HepG2 (cell line): ENCODE measurements around the gene MED25. TPM values are rescaled to one million over a fixed set of nuclear protein-coding genes. Genes with fewer than 3 reads are reported as not detected.
A peak's percentile ranks its signal among the peaks of the same experiment; 100 is the strongest.

Experiments used
- ATAC-seq: fragments of 200-7000 bp; cut with Tn5 transposase; 3 replicates; pipeline ENCODE4 v1.9.1; 2020; ENCODE audit warnings: mild to moderate bottlenecking, moderate library complexity
- BruUV-seq: library from RNA; stranded (reverse); fragments of 400-500 nt; replicated peaks from 2 replicates; lab custom pipeline; 2021; lab: Mats Ljungman, UMichigan
- CTCF ChIA-PET: fragments of 300-600 bp; formaldehyde crosslinking; extraction: SDS; loops from one replicate; lab custom pipeline; 2021; ENCODE audit warnings: low total read pairs, inconsistent platforms, low intra/inter-chr PET ratio; lab: Yijun Ruan, JAX
- POLR2A ChIA-PET: fragments of 350-600 bp; sonication (Branson Sonifier 250); formaldehyde crosslinking; loops from one replicate; lab custom pipeline; 2020; ENCODE audit warnings: antibody characterized with exemption, inconsistent platforms; lab: Yijun Ruan, JAX
- DNase-seq: peaks from one replicate; pipeline ENCODE4 v3.0.0-alpha.2; 2015; ENCODE audit warnings: low spot score
- FAIRE-seq: peaks from 3 replicates; lab custom pipeline; 2011; peaks lifted over from hg19 to GRCh38; lab: Jason Lieb, UNC
- H2AFZ ChIP-seq: one replicate; pipeline ENCODE4 v1.6.1; 2011; ENCODE audit warnings: low read length, inconsistent platforms
- H3K27ac ChIP-seq: fragments of 300-600 bp; 3 replicates; pipeline ENCODE4 v1.8.0; 2011; ENCODE audit warnings: mixed run types, mild to moderate bottlenecking, mixed read lengths, low read length, inconsistent platforms; ENCODE audit not compliant: insufficient read depth; ENCODE audit errors: extremely low read length
- H3K27me3 ChIP-seq, 2 experiments: fragments of 200-600 bp in 1 of 2; 2 replicates in 1 of 2; 3 replicates in 1 of 2; pipeline versions ENCODE4 v1.6.0 to v1.8.0; 2011; ENCODE audit warnings: low read length in 2 of 2, mild to moderate bottlenecking in 2 of 2, moderate library complexity in 2 of 2, inconsistent platforms in 1 of 2; ENCODE audit not compliant: insufficient read depth in 2 of 2, control insufficient read depth in 1 of 2
- H3K36me3 ChIP-seq, 2 experiments: fragments of 200-600 bp in 1 of 2; replicated peaks in 1 of 2; 2 replicates in 1 of 2; 3 replicates in 1 of 2; pipeline versions ENCODE4 v1.5.1 to v1.8.0; 2011; ENCODE audit warnings: low read length in 2 of 2, inconsistent platforms in 1 of 2; ENCODE audit not compliant: insufficient read depth in 2 of 2, control insufficient read depth in 1 of 2
- H3K4me1 ChIP-seq: 2 replicates; pipeline ENCODE4 v1.5.1; 2012; ENCODE audit warnings: low read length, inconsistent platforms; ENCODE audit not compliant: insufficient read depth
- H3K4me2 ChIP-seq: 2 replicates; pipeline ENCODE4 v1.6.0; 2011; ENCODE audit warnings: low read depth, low read length, inconsistent platforms
- H3K4me3 ChIP-seq, 3 experiments: fragments of 200-600 bp in 1 of 3; sonication (generic), shearing (Covaris generic) in 1 of 3; replicated peaks in 1 of 3; 2 replicates each; pipeline ENCODE4 v1.5.1; 2011 to 2016; ENCODE audit warnings: low read length in 3 of 3, inconsistent platforms in 2 of 3, low read depth in 2 of 3, mild to moderate bottlenecking in 2 of 3, control low read depth in 1 of 3, mixed read lengths in 1 of 3; ENCODE audit not compliant: insufficient read depth in 1 of 3
- H3K79me2 ChIP-seq: one replicate; pipeline ENCODE4 v1.6.1; 2011; ENCODE audit warnings: low read length, inconsistent platforms; ENCODE audit not compliant: insufficient read depth
- H3K9ac ChIP-seq: 2 replicates; pipeline ENCODE4 v1.6.0; 2011; ENCODE audit warnings: mild to moderate bottlenecking, low read depth, low read length, inconsistent platforms; ENCODE audit not compliant: insufficient read depth
- H3K9me3 ChIP-seq: 2 replicates; pipeline ENCODE4 v1.5.1; 2012; ENCODE audit warnings: mild to moderate bottlenecking, low read length
- H4K20me1 ChIP-seq: 2 replicates; pipeline ENCODE4 v1.6.0; 2011; ENCODE audit warnings: inconsistent platforms, mild to moderate bottlenecking, low read length, moderate library complexity; ENCODE audit not compliant: insufficient read depth
- AGO1 ChIP-seq: fragments of 200-400 bp; formaldehyde crosslinking; IDR thresholded peaks from 2 replicates; pipeline ENCODE4 v1.6.1; 2017; ENCODE audit warnings: mild to moderate bottlenecking, low read depth, low read length, moderate library complexity; ENCODE audit not compliant: poor library complexity, severe bottlenecking
- AGO2 ChIP-seq: fragments of 200-400 bp; formaldehyde crosslinking; optimal IDR thresholded peaks from 2 replicates; pipeline ENCODE3; 2017; ENCODE audit warnings: mild to moderate bottlenecking, low read depth, low read length, moderate library complexity
- IKZF5 ChIP-seq: IDR thresholded peaks from 2 replicates; pipeline ENCODE4 v1.6.1; 2018; ENCODE audit warnings: missing genetic modification reagents, mild to moderate bottlenecking, missing compliant biosample characterization
- PRMT3 ChIP-seq: sonication (generic); formaldehyde crosslinking; IDR thresholded peaks from 2 replicates; pipeline ENCODE4 v1.8.1; 2022; ENCODE audit warnings: low read depth, mild to moderate bottlenecking, moderate library complexity, missing genetic modification reagents, borderline replicate concordance
- RBFOX2 ChIP-seq: fragments of 200-400 bp; formaldehyde crosslinking; IDR thresholded peaks from 2 replicates; pipeline ENCODE4 v1.6.1; 2017; ENCODE audit warnings: low read depth, mild to moderate bottlenecking, low read length
- SAFB2 ChIP-seq: sonication (generic); formaldehyde crosslinking; IDR thresholded peaks from 2 replicates; pipeline ENCODE4 v1.5.1; 2020; ENCODE audit warnings: missing genetic modification reagents, low read depth, mild to moderate bottlenecking, borderline replicate concordance
- WGBS: methylation state at CpG from one replicate; pipeline ENCODE4 v1.1.6; 2017; ENCODE audit warnings: low lambda C conversion rate; 5-methylcytosine and 5-hydroxymethylcytosine counted together
- in situ Hi-C: cut with HindIII; loops from 2 replicates; pipeline ENCODE4 v1.10.0; 2017; ENCODE audit warnings: low pct_unique_long_range_greater_than_20kb; ENCODE audit not compliant: extremely low pct_ligation_motif_present
- intact Hi-C: fragments of 100-400 bp; cut with micrococcal nuclease; formaldehyde crosslinking; loops from one replicate; pipeline ENCODE4 v1.10.0; 2022; ENCODE audit not compliant: unreplicated experiment
- polyA plus RNA-seq, 8 experiments: library from polyadenylated mRNA; depleted of rRNA in 3 of 8; stranded (reverse) in 7 of 8; unstranded in 1 of 8; fragments of >200 nt; fragmentation: Illumina TruSeq in 4 of 8; extraction: Trizol in 4 of 8; gene quantifications; 2 replicates each; pipeline versions ENCODE4 v1.2.1 to v1.2.3, GENCODE V29; 2011 to 2016; ENCODE audit warnings: low read depth in 4 of 8, missing spikeins in 1 of 8, mixed read lengths in 1 of 8; ENCODE audit not compliant: insufficient read depth in 1 of 8
- total RNA-seq, 5 experiments: library from RNA; depleted of rRNA; stranded (reverse); fragments of >200 nt; fragmentation: Illumina TruSeq; extraction: Trizol; gene quantifications; 2 replicates each; pipeline ENCODE4 v1.2.3, GENCODE V29; 2016; ENCODE audit warnings: low read depth in 1 of 5

Gene MED25
- total and polyA plus RNA-seq, 2 of the 13 experiments (the other 11 are each of a cell fraction or from before 2014, with no cell fraction given) = 11.1 to 15.1 TPM

DNA sequence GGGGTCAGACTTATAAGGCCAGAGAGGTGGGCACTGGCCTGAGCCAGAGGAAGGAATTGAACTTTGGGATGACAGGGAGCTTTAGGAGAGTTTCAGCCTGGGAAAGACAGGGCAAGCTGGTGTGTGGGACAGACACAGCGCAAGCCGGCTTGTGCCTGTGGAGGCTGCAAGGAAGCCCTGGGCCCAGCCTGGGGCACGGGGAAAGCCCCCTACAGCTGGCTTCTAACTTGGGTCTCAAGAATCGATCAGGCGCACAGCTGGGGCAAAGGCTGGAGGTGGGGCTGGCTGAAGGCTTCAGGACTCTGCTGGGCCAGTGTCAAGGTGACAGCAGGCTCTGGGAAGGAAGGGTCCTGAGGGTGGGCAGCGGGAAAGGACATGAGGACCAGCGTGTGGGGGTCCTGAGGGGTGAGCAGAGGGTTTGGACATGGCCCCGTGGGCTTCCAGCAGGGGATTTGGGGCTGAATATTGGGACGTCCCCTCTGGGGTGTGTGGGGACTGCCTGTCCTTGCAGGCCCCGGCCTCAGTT is 35.8 kb downstream of the MED25 start:
- Histone ChIP-seq H3K4me2 (peak overlapping the region; percentile 33; the same call in 1 of the 2 replicates), H3K4me3 (no peak overlapping the region), H2AFZ (no peak overlapping the region), H3K27me3 (no peaks in the 10 kb centered on the region; a peak in 1 of 5 replicates), H3K9ac (peak overlapping the region; percentile 1; the same call in 1 of the 2 replicates), H3K9me3 (no peaks in the 10 kb centered on the region), H3K79me2 (peaks cover 24% of the 10 kb centered on the region), H3K4me1 (peaks cover 30% of the 10 kb centered on the region), H3K36me3 (peaks cover 33 to 47% of the 10 kb centered on the region in 2 experiments; a peak in 4 of 5 replicates), H3K27ac (no peak overlapping the region), H4K20me1 (peaks cover 23% of the 10 kb centered on the region)
- 87% methylated on average over 7 of the region's 10 CpGs for WGBS
- in situ Hi-C loops (no loop called here), intact Hi-C loops (no loop called here)
- FAIRE-seq = no peak
- no TSS peak for BruUV-seq
- ATAC-seq = no peak
- no peak for DNase-seq
- POLR2A ChIA-PET = no interaction called here
- CTCF ChIA-PET = no interaction called here
- TF ChIP-seq IKZF5 (CRISPR knock-in tag) = no peak
- TF ChIP-seq AGO2 = peak; percentile 22

GRCh38 chr19:49854378-49855263 is 36.5 kb downstream of the MED25 start:
- Histone ChIP-seq H3K27me3 (no peaks in the 10 kb centered on the region; a peak in 1 of 5 replicates), H2AFZ (no peak overlapping the region), H3K79me2 (peaks cover 24% of the 10 kb centered on the region), H3K9me3 (no peaks in the 10 kb centered on the region), H3K36me3 (peaks cover 34 to 52% of the 10 kb centered on the region in 2 experiments; a peak in 4 of 5 replicates), H3K4me1 (peaks cover 28% of the 10 kb centered on the region), H3K27ac (no peak overlapping the region), H4K20me1 (peaks cover 23% of the 10 kb centered on the region), H3K4me3 (no peak overlapping the region), H3K4me2 (no peak overlapping the region)
- intact Hi-C loops = no loop called here
- CTCF ChIA-PET = no interaction called here
- no TSS peak for BruUV-seq
- DNase-seq (no peak), FAIRE-seq (no peak), ATAC-seq (no peak)
- in situ Hi-C loops = no loop called here
- 98% methylated on average over 10 of the region's 39 CpGs for WGBS
- TF ChIP-seq PRMT3 (no peak), RBFOX2 (peak; percentile 54), SAFB2 (CRISPR knock-in tag) (0 out of 2 replicates have a peak, but pooled peaks have one; percentile 37), AGO1 (peak; percentile 76)
- TF ChIP-seq, all 625 proteins: peak for 3
- POLR2A ChIA-PET = no interaction called here
- no peak overlapping the region for H3K9ac ChIP-seq
